Fibroblast of lung (primary cell): ENCODE results near the gene TGFBR3L. TPM values are rescaled to one million over a fixed set of nuclear protein-coding genes. Genes with fewer than 3 reads are reported as not detected.

Source experiments
- DNase-seq, 2 donors: peaks; one replicate each; pipeline versions ENCODE4 v3.0.0 to v3.0.0-alpha.2; 2010; ENCODE audit warnings: low read depth in 2 of 2
- H2AFZ ChIP-seq: 2 replicates; pipeline ENCODE4 v1.5.1; 2012; ENCODE audit warnings: low read length, control low read depth, inconsistent platforms
- H3K27ac ChIP-seq: 2 replicates; pipeline ENCODE4 v1.5.1; 2011; ENCODE audit warnings: low read length, control low read depth; ENCODE audit not compliant: insufficient read depth
- H3K27me3 ChIP-seq: 2 replicates; pipeline ENCODE4 v1.5.1; 2011; ENCODE audit warnings: mild to moderate bottlenecking, low read length; ENCODE audit not compliant: control insufficient read depth, insufficient read depth
- H3K36me3 ChIP-seq: 2 replicates; pipeline ENCODE4 v1.5.1; 2011; ENCODE audit warnings: low read length; ENCODE audit not compliant: control insufficient read depth, insufficient read depth
- H3K4me1 ChIP-seq: 2 replicates; pipeline ENCODE4 v1.5.1; 2011; ENCODE audit warnings: low read length; ENCODE audit not compliant: control insufficient read depth, insufficient read depth; ENCODE audit errors: extremely low read depth
- H3K4me2 ChIP-seq: 2 replicates; pipeline ENCODE4 v1.5.1; 2011; ENCODE audit warnings: low read length, control low read depth; ENCODE audit not compliant: insufficient read depth; ENCODE audit errors: extremely low read depth
- H3K4me3 ChIP-seq, 4 experiments: fragments of 200-600 bp in 1 of 4; sonication (generic) in 1 of 4; replicated peaks in 1 of 4; 2 replicates each; pipeline ENCODE4 v1.5.1; 2011 to 2016; ENCODE audit warnings: low read length in 4 of 4, low read depth in 3 of 4, mild to moderate bottlenecking in 3 of 4, control low read depth in 2 of 4, inconsistent platforms in 1 of 4, mixed read lengths in 1 of 4; ENCODE audit not compliant: insufficient read depth in 1 of 4; ENCODE audit errors: control extremely low read depth in 1 of 4
- H3K79me2 ChIP-seq: 2 replicates; pipeline ENCODE4 v1.5.1; 2012; ENCODE audit warnings: mild to moderate bottlenecking, low read length, inconsistent platforms; ENCODE audit not compliant: control insufficient read depth, insufficient read depth
- H3K9ac ChIP-seq: 2 replicates; pipeline ENCODE4 v1.5.1; 2011; ENCODE audit warnings: mild to moderate bottlenecking, low read length, control low read depth; ENCODE audit not compliant: insufficient read depth
- H3K9me3 ChIP-seq: 2 replicates; pipeline ENCODE4 v1.5.1; 2012; ENCODE audit warnings: low read depth, low read length; ENCODE audit not compliant: control insufficient read depth, insufficient read depth
- H4K20me1 ChIP-seq: 2 replicates; pipeline ENCODE4 v1.5.1; 2011; ENCODE audit warnings: low read length; ENCODE audit not compliant: control insufficient read depth, insufficient read depth; ENCODE audit errors: extremely low read depth
- CTCF ChIP-seq, 2 donors: IDR thresholded peaks in 1 of 2; conservative IDR thresholded peaks in 1 of 2; 1 replicate in 1 of 2; 2 replicates in 1 of 2; pipeline ENCODE4 v1.5.1; 2011 to 2012; ENCODE audit warnings: low read length in 2 of 2, control low read depth in 1 of 2, inconsistent platforms in 1 of 2, low read depth in 1 of 2, mild to moderate bottlenecking in 1 of 2
- EZH2 ChIP-seq: IDR thresholded peaks from 2 replicates; pipeline ENCODE4 v1.5.1; 2012; ENCODE audit warnings: low read length, control low read depth, mild to moderate bottlenecking; ENCODE audit errors: missing control alignments
- polyA plus RNA-seq, 2 donors: library from polyadenylated mRNA; depleted of rRNA in 1 of 2; stranded (reverse) in 1 of 2; unstranded in 1 of 2; fragments of >200 nt; gene quantifications; 2 replicates each; pipeline ENCODE4 v1.2.1, GENCODE V29; 2011 to 2012; ENCODE audit warnings: missing spikeins in 1 of 2
- total RNA-seq: library from RNA; depleted of rRNA; stranded (reverse); fragments of >200 nt; gene quantifications from 2 replicates; pipeline ENCODE4 v1.2.1, GENCODE V29; 2014

Gene TGFBR3L
- total and polyA plus RNA-seq, 2 donors (not counting 1 experiment from before 2014, with no cell fraction given): 1.3 TPM; not detected in 1

- Histone ChIP-seq H3K4me1 (peaks cover 17% of the 10 kb centered on the region), H3K4me2 (no peak overlapping the region), H3K9me3 (no peaks in the 10 kb centered on the region), H2AFZ (no peak overlapping the region), H3K9ac (no peak overlapping the region), H3K27ac (no peak overlapping the region), H3K27me3 (no peaks in the 10 kb centered on the region), H3K36me3 (peaks cover 40% of the 10 kb centered on the region), H3K4me3 (no peak overlapping the region), H4K20me1 (no peaks in the 10 kb centered on the region), H3K79me2 (no peaks in the 10 kb centered on the region)
- DNase-seq: no peak
- TF ChIP-seq CTCF (conservative IDR thresholded peaks at IDR 0.05 in 1 of 2, IDR thresholded peaks at IDR 0.05 in 1 of 2; ENCODE audit: low read depth in 1 of 2, low read length in 2 of 2) (no peak), EZH2 (no peak)
These were observed 18.3 kb downstream of the TGFBR3L start for GRCh38 chr19:7932930-7933300.

- Histone ChIP-seq H3K4me1 (peaks cover 13% of the 10 kb centered on the region), H4K20me1 (no peaks in the 10 kb centered on the region), H3K27ac (no peak overlapping the region), H2AFZ (no peak overlapping the region), H3K27me3 (no peaks in the 10 kb centered on the region), H3K4me3 (no peak overlapping the region), H3K9ac (no peak overlapping the region), H3K9me3 (no peaks in the 10 kb centered on the region), H3K36me3 (peaks cover 38% of the 10 kb centered on the region), H3K4me2 (no peak overlapping the region), H3K79me2 (no peaks in the 10 kb centered on the region)
- no peak for TF ChIP-seq EZH2
- peak; percentile 8 to 22 for TF ChIP-seq CTCF (conservative IDR thresholded peaks at IDR 0.05 in 1 of 2, IDR thresholded peaks at IDR 0.05 in 1 of 2; ENCODE audit: low read depth in 1 of 2, low read length in 2 of 2)
- DNase-seq: no peak
These were observed 18.8 kb downstream of the TGFBR3L start for GRCh38 chr19:7933411-7933810.

- Histone ChIP-seq H3K4me2 (no peak overlapping the region), H4K20me1 (no peaks in the 10 kb centered on the region), H3K27ac (no peak overlapping the region), H3K9ac (no peak overlapping the region), H3K36me3 (peaks cover 38% of the 10 kb centered on the region), H3K27me3 (no peaks in the 10 kb centered on the region), H3K4me1 (peaks cover 10% of the 10 kb centered on the region), H3K9me3 (no peaks in the 10 kb centered on the region), H3K79me2 (no peaks in the 10 kb centered on the region), H2AFZ (no peak overlapping the region), H3K4me3 (no peak overlapping the region)
- DNase-seq: no peak
- TF ChIP-seq CTCF (conservative IDR thresholded peaks at IDR 0.05 in 1 of 2, IDR thresholded peaks at IDR 0.05 in 1 of 2; ENCODE audit: low read depth in 1 of 2, low read length in 2 of 2): no peak
- TF ChIP-seq EZH2: no peak
These were observed 19.4 kb downstream of the TGFBR3L start for GRCh38 chr19:7933828-7934725.
